ENCODE measurements around the gene SMIM24.

DNA sequence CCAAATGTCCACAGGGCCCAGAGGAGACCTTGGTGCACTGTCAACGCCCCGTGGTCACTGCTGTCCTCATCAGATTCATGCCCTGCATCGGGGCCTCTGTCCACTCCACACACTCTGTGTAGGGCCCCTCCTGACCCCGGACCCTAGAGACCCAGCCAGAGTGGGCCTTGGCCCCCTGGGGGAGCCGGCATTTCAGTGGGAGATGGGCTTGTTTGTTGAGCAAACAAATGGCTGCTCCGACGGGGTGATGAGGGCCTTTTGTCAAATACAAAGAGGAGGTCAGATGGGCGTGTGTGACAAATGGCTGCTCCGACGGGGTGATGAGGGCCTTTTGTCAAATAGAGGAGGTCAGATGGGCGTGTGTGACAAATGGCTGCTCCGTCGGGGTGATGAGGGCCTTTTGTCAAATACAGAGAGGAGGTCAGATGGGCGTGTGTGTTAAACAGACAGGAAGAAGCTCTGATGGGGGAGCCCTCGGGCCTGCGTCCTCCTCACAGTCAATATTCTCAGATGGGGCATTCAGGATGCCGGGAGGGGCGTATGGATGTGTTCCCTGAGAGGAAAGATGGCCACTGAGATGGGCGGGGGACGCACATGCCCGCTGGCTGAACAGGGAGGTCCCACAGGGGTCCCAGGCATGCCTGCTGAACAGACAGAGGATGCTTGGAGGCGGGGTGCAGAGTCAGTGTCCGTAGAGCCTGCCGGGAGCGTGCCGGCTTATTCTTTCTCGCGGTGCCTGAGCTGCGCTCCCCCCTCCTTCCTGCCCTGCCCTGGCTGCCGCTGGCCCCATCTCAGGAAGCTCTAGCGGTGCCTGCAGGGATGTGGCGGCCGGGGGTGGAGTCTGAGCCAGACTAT is 36.3 kb downstream of the SMIM24 start:
- TF ChIP-seq SMAD1 (IDR thresholded peaks at IDR 0.05; ENCODE audit: low read depth, partially characterized antibody): no peak
- TF ChIP-seq HDAC2 (IDR thresholded peaks at IDR 0.05): no peak
- no peak for TF ChIP-seq ZNF274 (IDR thresholded peaks at IDR 0.05; ENCODE audit: insufficient read depth, insufficient read length)
- no peak for TF ChIP-seq POLR2AphosphoS5 (IDR thresholded peaks at IDR 0.05; ENCODE audit: low read length)
- TF ChIP-seq, protein P1, sequence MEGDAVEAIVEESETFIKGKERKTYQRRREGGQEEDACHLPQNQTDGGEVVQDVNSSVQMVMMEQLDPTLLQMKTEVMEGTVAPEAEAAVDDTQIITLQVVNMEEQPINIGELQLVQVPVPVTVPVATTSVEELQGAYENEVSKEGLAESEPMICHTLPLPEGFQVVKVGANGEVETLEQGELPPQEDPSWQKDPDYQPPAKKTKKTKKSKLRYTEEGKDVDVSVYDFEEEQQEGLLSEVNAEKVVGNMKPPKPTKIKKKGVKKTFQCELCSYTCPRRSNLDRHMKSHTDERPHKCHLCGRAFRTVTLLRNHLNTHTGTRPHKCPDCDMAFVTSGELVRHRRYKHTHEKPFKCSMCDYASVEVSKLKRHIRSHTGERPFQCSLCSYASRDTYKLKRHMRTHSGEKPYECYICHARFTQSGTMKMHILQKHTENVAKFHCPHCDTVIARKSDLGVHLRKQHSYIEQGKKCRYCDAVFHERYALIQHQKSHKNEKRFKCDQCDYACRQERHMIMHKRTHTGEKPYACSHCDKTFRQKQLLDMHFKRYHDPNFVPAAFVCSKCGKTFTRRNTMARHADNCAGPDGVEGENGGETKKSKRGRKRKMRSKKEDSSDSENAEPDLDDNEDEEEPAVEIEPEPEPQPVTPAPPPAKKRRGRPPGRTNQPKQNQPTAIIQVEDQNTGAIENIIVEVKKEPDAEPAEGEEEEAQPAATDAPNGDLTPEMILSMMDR (IDR thresholded peaks at IDR 0.05 in 2 of 3, conservative IDR thresholded peaks at IDR 0.05 in 1 of 3; ENCODE audit: control insufficient read depth in 2 of 3, extremely low read depth in 1 of 3, insufficient read depth in 1 of 3, low read depth in 3 of 3, low read length in 3 of 3): no peak
- TF ChIP-seq RBBP5 (conservative IDR thresholded peaks at IDR 0.05): no peak
- TF ChIP-seq MYC (IDR thresholded peaks at IDR 0.05; ENCODE audit: insufficient read depth, insufficient read length, insufficient replicate concordance, low read length, severe bottlenecking): no peak
- TF ChIP-seq MXI1 (IDR thresholded peaks at IDR 0.05; ENCODE audit: low read depth, low read length): no peak
- no peak for TF ChIP-seq ZNF24 (IDR thresholded peaks at IDR 0.05)
- no peak for TF ChIP-seq NFYB (IDR thresholded peaks at IDR 0.05; ENCODE audit: insufficient read depth, low read depth, low read length)
- TF ChIP-seq ZBED1 (IDR thresholded peaks at IDR 0.05; ENCODE audit: borderline replicate concordance): no peak
- TF ChIP-seq, protein P2, sequence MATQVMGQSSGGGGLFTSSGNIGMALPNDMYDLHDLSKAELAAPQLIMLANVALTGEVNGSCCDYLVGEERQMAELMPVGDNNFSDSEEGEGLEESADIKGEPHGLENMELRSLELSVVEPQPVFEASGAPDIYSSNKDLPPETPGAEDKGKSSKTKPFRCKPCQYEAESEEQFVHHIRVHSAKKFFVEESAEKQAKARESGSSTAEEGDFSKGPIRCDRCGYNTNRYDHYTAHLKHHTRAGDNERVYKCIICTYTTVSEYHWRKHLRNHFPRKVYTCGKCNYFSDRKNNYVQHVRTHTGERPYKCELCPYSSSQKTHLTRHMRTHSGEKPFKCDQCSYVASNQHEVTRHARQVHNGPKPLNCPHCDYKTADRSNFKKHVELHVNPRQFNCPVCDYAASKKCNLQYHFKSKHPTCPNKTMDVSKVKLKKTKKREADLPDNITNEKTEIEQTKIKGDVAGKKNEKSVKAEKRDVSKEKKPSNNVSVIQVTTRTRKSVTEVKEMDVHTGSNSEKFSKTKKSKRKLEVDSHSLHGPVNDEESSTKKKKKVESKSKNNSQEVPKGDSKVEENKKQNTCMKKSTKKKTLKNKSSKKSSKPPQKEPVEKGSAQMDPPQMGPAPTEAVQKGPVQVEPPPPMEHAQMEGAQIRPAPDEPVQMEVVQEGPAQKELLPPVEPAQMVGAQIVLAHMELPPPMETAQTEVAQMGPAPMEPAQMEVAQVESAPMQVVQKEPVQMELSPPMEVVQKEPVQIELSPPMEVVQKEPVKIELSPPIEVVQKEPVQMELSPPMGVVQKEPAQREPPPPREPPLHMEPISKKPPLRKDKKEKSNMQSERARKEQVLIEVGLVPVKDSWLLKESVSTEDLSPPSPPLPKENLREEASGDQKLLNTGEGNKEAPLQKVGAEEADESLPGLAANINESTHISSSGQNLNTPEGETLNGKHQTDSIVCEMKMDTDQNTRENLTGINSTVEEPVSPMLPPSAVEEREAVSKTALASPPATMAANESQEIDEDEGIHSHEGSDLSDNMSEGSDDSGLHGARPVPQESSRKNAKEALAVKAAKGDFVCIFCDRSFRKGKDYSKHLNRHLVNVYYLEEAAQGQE (IDR thresholded peaks at IDR 0.05; ENCODE audit: low read depth, low read length): no peak
- no peak for TF ChIP-seq USF2 (IDR thresholded peaks at IDR 0.05; ENCODE audit: borderline replicate concordance, low read depth, low read length)
- TF ChIP-seq ESRRA (IDR thresholded peaks at IDR 0.05; ENCODE audit: low read length): no peak
